HTR-8/SVneo (cell line): Measurements from ENCODE around the gene SLC25A46.
"Not testable (repeated sequence)": the region's sequence is repeated elsewhere in the genome, so short reads cannot be mapped to it uniquely, and the experiment has no call there.

Source experiments
- DNase-seq: peaks from one replicate; pipeline ENCODE4 v3.0.0; 2011; ENCODE audit warnings: low spot score, mixed read lengths; ENCODE audit not compliant: insufficient read length
- FAIRE-seq: peaks from 2 replicates; lab custom pipeline; 2011; peaks lifted over from hg19 to GRCh38; lab: Jason Lieb, UNC

SLC25A46 gene

DNA sequence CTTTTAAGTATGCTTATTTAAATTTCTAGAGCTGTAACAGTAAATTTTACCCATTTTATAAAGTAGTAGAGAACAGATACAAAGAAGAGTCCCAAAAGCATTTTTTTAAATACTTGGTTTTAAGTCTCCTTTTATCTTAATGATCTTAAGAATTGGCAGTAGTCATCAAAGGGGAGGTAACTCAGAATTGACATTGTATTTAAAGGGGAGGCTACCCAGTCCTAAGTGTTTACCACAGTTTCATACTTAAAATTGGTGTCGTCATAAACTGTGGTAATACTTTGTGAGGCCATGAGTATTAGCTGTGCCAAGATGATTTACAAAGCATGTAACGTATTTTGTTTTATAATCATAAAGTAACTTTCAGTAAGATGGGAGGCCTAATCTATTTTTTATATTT lies 14.8 kb downstream of the SLC25A46 start:
- FAIRE-seq (peak; percentile 36), DNase-seq (no peak)

DNA sequence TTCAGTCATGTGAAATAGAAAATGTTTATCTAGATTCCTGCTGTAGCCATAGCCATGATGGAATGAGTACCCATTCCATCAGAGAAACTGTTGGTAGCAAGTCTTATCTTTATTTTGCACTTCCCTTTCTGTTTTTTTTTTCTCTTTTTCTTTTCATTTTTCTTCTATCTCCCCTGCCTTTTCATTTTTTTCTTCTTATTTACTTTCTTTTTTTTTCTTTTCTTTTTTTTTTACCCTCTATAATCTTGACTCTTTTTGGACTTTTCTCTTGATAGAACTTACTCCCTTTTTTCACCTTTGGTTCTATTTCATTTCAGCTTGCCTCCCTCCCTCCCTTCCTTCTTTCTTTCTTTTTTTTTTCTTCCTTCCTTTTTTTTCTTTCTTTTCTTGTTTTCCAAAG lies 15.4 kb downstream of the SLC25A46 start:
- FAIRE-seq = no peak

DNA sequence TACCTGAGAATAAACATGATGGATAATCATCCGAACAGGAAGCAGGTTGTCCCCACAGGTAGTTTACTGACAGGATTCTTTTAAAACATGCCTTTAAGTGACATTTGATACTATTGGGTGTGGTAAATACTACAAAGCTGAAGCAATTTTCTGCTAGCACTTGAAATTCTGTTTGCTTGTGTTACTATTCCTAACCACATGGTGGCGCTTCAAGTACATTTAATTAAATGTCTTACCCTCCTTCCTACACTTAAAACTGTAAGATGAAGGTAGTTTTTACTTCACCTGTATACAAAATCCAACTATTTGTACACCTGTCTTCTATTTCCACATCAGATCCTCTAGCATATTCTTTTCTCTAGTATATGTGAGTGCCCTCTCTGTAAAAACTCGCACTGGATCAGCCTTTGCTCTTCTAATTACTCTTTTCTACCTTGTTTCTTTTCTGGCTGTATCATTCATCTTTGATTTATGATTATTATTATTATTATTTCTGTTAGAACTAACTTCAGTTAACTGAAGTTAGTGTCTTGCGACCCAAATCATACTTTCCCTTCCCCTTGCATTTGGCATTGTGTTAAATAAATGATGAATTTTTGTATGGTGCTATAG lies 18.4 kb downstream of the SLC25A46 start:
- FAIRE-seq (no peak), DNase-seq (no peak)

More for the DNA sequence above, 15.4 kb downstream of the SLC25A46 start:
- DNase-seq = no peak

DNA sequence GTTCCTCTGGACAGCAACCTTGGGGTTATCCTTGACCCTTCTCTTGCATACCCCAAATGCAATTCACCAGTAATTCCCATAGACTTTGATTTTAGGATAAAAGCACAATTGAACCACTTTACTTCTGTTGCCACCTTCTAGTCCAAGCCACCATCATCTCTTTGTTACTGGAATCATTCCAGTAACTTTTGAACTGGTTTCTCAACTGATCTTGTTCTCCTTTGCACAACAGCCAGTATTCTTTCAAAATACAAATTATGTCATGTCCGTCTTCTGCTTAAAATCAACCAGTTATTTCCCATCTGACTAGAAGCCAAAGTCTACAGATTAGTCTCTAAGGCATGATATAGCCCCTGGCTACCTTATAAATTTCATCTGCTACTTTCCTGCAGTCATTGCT lies 21.4 kb downstream of the SLC25A46 start:
- DNase-seq (no peak), FAIRE-seq (no peak)

DNA sequence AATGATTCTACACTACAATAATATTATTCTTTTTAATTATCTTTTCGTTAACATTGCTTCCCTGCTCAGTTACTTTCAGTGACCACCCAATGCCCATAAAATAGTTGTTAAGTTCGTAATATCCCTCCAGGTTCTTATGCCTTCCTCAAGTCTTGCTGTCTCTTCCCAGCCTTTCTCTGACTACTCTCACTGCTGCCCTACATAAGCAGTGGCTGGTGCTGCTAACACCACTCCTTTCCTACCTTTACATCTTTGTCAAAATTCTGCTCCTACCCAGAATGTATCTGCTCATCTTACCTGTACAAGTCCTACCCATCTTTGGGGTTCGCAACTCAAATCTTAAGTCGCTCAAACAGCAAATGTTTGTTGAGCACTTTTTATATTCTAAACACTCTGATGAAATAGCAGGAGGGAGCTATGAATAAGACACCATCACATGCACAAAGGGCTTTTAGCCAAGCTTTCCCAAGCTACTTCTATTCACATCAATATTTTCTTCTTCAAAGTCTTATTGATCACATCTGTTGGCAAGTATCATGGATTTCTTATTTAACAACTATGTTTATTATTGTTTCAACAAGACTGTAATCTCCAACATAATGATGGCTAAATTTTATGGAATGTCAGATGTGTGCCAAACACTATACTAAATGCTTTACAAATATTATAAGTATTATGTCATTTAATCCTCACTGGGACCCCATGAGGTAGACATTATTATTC lies 29.5 kb downstream of the SLC25A46 start:
- FAIRE-seq (no peak), DNase-seq (no peak)

DNA sequence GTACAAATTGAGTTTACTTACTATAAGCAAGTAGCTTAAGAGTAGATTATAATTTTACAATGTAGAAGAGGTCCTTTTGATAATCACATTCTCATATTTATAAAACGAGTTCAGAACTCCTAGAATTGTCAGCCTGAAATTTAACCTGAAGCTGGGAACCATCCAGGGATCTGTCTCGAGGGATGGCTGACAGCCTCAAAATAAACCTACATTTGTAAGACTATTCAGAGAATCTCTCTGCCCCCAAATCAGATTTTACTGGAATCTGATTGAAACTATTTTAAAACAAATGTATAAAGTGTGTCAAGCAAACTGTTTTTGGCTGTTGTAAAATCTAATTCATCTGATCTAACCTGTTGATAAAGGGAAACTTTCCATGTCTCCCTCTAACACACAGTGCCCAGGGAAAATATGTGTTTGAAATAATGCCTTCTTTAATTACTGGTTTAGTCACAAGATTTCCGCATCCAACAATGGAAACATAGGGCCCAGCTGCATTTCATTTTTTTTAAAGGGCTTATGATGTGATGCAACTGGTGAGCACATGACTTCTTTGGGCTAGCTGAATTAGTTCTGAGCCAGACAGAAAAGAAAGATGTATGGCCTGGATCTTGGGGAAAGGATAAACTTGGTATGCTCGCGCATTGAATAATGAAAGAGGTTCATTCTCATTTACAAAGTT lies 30.3 kb downstream of the SLC25A46 start:
- DNase-seq (no peak), FAIRE-seq (no peak)

DNA sequence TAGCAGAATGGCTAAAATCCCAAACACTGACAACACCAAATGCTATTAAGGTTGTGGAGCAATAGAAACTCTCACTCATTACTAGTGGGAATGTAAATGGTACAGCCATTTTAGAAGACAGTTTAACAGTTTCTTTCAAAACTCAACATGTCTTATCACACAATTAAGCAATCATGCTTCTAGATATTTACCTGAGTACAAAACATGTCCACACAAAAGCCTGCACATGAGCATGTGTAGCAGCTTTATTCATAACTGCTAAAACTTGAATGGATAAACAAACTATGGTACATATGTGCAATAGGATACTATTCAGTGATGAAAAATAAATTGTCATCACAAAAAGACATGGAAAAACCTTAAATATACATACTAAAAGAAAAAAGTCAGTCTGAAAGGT lies 31.5 kb downstream of the SLC25A46 start:
- DNase-seq = no peak
- no peak for FAIRE-seq

DNA sequence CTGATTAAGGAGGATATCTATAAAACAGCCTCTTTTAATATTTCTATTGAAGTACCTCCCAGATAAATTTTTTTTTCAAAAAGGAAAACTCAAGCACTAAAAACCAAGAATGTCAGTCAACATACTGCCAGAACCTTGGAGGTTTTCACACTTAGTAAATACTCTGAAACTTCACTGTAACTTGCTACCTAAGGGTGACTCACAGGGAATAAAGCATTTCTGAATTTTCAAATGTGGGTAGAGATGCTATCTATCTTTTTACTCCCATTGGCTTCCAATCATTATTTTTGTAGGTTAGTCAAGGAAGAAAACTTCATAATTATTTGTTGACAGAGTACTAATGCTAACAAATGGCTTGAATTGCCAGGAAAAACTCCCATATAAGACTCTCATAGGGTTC lies 46.1 kb downstream of the SLC25A46 start:
- FAIRE-seq = no peak

DNA sequence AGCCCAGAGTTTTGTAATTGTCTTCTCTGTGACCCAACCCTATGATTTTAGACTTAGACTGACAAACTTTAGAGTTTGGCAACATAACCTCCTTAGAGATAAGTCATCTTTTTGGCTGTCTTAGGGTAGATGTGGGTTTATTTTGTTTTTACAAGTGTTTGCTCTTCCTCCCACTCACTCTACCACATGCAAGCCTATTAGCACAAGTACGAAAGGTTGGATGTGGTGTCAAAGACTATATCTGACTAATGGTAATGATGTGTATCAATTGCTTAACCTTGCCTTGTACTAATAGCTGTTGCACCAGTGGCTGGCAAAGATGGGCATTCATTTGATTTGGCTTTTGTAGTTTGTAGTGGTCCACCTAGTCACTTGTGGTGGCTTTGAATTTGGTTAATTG lies 46.5 kb downstream of the SLC25A46 start:
- no peak for DNase-seq
- FAIRE-seq = no peak

More for the DNA sequence above, 46.1 kb downstream of the SLC25A46 start:
- DNase-seq = no peak

DNA sequence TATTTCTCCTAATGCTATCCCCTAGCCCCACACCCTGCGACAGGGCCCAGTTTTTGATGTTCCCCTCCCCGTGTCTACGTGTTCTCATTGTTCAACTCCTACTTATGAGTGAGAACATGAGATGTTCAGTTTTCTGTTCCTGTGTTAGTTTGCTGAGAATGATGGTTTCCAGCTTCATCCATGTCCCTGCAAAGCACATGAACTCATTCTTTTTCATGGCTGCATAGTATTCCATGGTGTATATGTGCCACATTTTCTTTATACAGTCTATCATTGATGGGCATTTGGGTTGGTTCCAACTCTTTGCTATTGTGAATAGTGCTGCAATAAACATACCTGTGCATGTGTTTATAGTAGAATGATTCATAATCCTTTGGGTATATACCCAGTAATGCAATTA lies 49.2 kb downstream of the SLC25A46 start:
- not testable (repeated sequence) for FAIRE-seq, DNase-seq

DNA sequence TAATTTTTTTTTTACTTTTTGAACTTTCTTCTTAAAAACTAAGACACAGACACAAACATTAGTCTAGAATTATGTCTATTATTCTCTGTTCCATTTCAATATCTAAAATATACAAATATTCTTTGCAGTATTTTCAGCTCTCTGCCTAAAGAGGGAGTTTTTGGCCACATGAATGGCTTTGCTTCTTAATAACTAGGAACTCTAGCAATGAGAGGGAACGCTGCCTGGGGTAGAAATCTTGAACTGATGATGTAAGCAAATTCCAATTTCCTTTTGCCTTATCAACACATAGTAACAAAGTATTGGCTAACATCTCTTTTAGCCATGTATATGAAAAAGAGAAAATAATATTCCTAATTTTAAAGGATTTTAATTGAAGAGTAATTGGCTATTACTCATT lies 51.9 kb downstream of the SLC25A46 start:
- no peak for DNase-seq
- no peak for FAIRE-seq

DNA sequence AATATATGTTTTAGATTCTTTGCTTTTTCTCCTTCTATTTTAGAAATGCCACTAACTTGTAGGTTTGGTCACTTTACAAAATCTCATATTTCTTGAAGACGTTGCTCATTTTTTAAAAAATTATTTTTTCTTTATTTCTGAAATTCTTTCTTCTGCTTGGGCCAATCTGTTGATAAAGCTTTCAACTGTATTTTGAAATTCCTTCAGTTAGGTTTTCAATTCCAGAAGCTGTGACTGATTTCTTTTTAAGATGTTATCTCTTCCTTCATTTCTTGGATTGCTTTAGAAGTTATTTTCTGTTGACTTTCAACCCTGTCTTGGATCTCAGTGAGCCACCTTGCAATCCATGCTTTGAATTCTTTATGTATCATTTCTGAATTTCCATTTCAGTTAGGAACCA lies 64.2 kb downstream of the SLC25A46 start:
- DNase-seq = no peak
- FAIRE-seq = no peak

DNA sequence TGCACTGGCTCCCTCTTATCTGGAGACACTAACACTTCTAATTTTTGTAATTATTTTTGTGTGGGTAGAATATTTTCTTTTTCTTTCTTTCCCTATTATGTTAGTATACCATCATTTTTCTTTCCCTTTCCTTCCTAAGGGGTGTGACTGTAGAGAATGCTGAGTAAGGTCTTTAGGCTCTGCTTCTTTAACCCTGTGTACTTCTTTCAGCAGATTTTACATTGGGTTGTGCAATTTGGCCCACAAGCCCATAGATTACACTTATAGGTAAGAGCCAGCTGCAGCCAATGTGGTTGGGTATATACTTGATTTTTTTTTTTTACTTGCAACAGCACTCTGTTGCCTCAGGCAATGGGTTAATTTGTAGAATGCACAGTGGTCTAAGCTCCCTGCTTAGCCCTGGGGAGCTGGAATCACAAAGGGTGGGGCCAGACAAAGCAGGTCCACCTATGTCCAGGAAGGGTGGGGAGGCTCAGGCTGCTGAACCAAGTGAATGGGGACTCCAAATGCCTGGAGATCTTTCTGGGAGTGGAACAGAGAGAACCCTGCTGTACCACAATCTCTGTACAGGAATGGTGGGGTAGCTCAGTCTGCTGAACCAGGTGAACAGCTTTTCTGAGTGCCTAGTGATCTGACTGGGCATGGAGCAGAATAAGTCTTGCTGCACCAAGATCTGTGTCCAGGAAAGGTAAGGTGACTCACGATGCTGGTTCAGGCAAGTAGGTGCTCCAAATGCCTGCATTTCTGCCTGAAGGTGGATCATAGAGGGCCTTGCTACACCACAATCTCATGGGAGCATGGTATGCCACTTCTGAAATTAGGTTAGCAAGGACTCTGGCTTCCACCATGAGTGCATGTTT lies 64.9 kb downstream of the SLC25A46 start:
- FAIRE-seq = no peak
- DNase-seq = no peak

DNA sequence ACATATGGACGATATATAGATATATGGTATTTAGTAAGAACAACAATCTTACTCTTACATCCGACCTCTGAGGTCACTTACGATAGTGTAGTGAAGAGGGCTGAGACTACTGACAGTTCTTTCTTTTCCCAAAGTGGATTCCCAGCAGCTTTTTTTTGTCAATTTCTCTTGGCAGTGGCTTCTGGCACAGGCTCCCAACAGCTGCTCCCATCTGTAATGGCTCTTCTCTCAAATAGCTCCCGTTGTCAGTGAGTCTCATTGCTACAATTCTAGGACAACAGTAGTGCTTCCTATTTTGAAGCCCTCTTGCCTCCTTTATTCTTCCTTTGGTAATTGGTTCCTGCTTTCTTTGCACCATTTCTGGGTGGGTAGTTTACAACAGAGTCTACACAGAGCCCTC lies 68.4 kb downstream of the SLC25A46 start:
- no peak for DNase-seq
- no peak for FAIRE-seq

DNA sequence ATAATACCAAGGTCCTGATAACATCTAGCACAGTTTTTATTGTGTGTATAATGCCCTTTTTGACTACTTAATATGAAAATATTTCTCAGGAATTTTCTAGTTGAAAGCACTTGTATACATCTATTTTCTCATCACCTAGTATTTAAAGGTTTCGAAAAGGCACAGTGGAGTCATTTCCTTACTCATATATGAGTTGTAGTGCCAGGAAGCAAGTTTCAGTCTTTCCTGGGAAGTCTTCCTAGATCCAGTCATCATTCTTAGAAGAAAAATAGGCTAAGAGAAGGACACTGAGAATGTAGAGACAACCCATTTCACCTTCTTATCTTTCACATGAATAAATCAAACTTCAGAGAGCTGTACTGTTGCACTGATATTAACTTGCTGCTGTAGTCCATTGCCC lies 70.2 kb downstream of the SLC25A46 start:
- no peak for DNase-seq

More for the DNA sequence above, 70.2 kb downstream of the SLC25A46 start:
- no peak for FAIRE-seq
